ENCODE data around the gene NDUFA11. TPM values are rescaled to one million over a fixed set of nuclear protein-coding genes. Genes with fewer than 3 reads are reported as not detected.

Gene NDUFA11
- total RNA-seq, 1 experiment from 2014 or later: 243 TPM

DNA sequence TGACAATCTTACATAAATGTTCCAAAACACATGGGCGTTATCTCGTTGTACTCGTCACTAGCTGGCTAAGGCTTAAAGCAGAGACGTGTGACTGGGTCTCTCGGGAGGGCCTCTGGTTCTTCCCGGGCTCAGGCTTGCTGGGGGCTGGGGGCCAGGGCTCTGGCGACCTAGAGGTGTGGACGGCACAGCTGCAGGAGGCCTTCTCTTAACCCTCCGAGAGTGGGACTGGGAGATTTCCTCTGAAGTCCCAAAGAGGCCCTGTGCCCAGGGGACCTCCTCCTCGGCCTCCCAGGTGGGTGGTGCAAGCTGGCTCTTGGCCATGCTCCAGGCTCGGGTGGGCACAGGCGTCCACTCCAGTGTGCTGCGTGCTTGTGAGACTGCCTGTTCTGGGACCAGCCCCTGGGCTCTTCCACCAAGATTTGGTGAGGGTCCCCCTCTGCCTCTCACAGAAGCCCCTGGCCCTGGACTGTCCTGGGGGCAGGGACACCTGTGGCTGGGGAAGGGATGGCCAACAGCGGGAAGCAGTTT lies 12.7 kb upstream of the NDUFA11 start:
- ChIA-PET CTCF (interaction anchor here (0.6 kb wide), 1 partner anchor 19 kb away, joined by 3 read pairs; no protein-coding TSS in a partner anchor), POLR2A (no interaction called here)
- TF ChIP-seq, protein P1, sequence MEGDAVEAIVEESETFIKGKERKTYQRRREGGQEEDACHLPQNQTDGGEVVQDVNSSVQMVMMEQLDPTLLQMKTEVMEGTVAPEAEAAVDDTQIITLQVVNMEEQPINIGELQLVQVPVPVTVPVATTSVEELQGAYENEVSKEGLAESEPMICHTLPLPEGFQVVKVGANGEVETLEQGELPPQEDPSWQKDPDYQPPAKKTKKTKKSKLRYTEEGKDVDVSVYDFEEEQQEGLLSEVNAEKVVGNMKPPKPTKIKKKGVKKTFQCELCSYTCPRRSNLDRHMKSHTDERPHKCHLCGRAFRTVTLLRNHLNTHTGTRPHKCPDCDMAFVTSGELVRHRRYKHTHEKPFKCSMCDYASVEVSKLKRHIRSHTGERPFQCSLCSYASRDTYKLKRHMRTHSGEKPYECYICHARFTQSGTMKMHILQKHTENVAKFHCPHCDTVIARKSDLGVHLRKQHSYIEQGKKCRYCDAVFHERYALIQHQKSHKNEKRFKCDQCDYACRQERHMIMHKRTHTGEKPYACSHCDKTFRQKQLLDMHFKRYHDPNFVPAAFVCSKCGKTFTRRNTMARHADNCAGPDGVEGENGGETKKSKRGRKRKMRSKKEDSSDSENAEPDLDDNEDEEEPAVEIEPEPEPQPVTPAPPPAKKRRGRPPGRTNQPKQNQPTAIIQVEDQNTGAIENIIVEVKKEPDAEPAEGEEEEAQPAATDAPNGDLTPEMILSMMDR (IDR thresholded peaks at IDR 0.05; ENCODE audit: unreplicated experiment): no peak
- no TSS peak for BruUV-seq (replicated peaks)
- intact Hi-C loops (cut with micrococcal nuclease): no loop called here
- peaks cover 6% of the 10 kb centered on the region for H3K4me1 Mint-ChIP-seq (ENCODE audit: insufficient read depth, unreplicated experiment)
- H3K4me3 Mint-ChIP-seq (ENCODE audit: unreplicated experiment): no peak overlapping the region
- DNase-seq (ENCODE audit: unreplicated experiment): no peak
- H3K27ac Mint-ChIP-seq (ENCODE audit: low read depth, unreplicated experiment): no peak overlapping the region
- H3K36me3 Mint-ChIP-seq (ENCODE audit: insufficient read depth, unreplicated experiment): peaks cover 61% of the 10 kb centered on the region
- H3K9me3 Mint-ChIP-seq (ENCODE audit: unreplicated experiment): no peaks in the 10 kb centered on the region
- H3K27me3 Mint-ChIP-seq (ENCODE audit: insufficient read depth, unreplicated experiment): no peaks in the 10 kb centered on the region

DNA sequence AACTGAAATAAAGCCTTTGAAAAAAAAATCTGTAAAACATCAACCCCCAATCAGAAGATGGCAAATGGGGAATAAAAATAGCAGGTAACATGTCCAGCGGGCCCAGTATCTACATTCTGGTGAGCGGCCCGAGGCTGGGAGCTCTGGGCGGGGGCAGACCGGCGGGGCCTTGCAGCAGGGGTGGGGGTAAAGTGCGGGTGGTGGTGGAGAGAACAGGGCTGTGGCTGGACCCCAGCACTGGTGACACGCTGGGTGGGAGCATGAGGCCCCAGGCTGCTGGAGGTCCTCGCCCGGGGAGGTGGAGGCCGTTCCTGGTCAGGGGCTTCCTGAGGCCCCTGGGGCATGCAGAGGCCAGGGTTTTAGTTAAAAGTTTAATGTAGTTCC lies 12.2 kb upstream of the NDUFA11 start:
- no peaks in the 10 kb centered on the region for H3K27me3 Mint-ChIP-seq (ENCODE audit: insufficient read depth, unreplicated experiment)

DNA sequence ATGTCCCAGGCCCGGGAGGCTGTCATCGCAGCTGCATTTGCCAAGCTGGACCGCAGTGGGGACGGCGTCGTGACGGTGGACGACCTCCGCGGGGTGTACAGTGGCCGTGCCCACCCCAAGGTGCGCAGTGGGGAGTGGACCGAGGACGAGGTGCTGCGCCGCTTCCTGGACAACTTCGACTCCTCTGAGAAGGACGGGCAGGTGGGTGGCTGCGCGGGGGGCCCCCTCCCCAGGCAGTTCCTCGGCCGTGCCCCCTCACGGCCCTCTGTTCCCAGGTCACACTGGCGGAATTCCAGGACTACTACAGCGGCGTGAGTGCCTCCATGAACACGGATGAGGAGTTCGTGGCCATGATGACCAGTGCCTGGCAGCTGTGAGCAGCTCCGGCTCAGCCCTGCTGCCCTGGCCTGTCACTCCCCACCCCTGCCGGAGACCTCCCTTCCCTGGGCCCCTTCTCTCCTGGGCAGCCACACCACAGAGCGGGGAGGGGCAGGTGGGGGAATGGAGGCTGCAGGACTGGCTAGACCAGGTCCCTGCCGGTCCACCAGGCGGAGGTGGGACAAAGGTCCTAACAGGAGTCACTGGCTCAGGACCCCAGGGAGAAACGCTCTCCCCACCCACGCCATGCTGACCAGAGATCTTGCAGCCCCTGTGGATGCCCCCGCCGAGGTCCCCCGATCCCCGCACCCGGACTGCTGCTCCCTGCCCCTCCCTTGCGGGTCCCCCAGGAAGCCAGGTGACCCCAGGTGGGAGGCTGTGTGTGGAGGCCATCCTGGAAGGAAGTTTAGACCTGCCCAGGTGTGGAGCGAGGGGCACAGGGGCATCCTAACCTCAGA lies 11.6 kb upstream of the NDUFA11 start:
- no TSS peak for BruUV-seq (replicated peaks)
- H3K27me3 Mint-ChIP-seq (ENCODE audit: insufficient read depth, unreplicated experiment): no peaks in the 10 kb centered on the region

More for the DNA sequence above, 12.2 kb upstream of the NDUFA11 start:
- ChIA-PET POLR2A (no interaction called here), CTCF (interaction anchor here (0.6 kb wide), 1 partner anchor 20 kb away, joined by 3 read pairs; no protein-coding TSS in a partner anchor)
- H3K4me3 Mint-ChIP-seq (ENCODE audit: unreplicated experiment): no peak overlapping the region
- DNase-seq (ENCODE audit: unreplicated experiment): no peak
- H3K27ac Mint-ChIP-seq (ENCODE audit: low read depth, unreplicated experiment): no peak overlapping the region
- TF ChIP-seq, protein P1 (IDR thresholded peaks at IDR 0.05; ENCODE audit: unreplicated experiment): no peak
- peaks cover 66% of the 10 kb centered on the region for H3K36me3 Mint-ChIP-seq (ENCODE audit: insufficient read depth, unreplicated experiment)
- H3K9me3 Mint-ChIP-seq (ENCODE audit: unreplicated experiment): no peaks in the 10 kb centered on the region
- no TSS peak for BruUV-seq (replicated peaks)
- H3K4me1 Mint-ChIP-seq (ENCODE audit: insufficient read depth, unreplicated experiment): peaks cover 6% of the 10 kb centered on the region
- intact Hi-C loops (cut with micrococcal nuclease): no loop called here

DNA sequence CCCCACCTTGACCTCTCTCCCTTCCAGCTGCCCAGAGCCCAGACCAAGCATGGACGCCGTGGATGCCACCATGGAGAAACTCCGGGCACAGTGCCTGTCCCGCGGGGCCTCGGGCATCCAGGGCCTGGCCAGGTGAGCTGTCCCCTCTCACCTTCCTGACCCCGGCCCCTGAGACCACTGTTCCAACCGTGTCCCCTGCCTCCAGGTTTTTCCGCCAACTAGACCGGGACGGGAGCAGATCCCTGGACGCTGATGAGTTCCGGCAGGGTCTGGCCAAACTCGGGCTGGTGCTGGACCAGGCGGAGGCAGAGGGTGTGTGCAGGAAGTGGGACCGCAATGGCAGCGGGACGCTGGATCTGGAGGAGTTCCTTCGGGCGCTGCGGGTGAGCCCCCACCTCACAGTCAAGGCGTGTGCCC lies 10.8 kb upstream of the NDUFA11 start:
- Mint-ChIP-seq H3K9me3 (ENCODE audit: unreplicated experiment) (no peaks in the 10 kb centered on the region), H3K36me3 (ENCODE audit: insufficient read depth, unreplicated experiment) (peaks cover 57% of the 10 kb centered on the region), H3K27me3 (ENCODE audit: insufficient read depth, unreplicated experiment) (no peaks in the 10 kb centered on the region), H3K4me3 (ENCODE audit: unreplicated experiment) (no peak overlapping the region), H3K27ac (ENCODE audit: low read depth, unreplicated experiment) (no peak overlapping the region), H3K4me1 (ENCODE audit: insufficient read depth, unreplicated experiment) (peaks cover 6% of the 10 kb centered on the region)
- ChIA-PET POLR2A (interaction anchor here (0.8 to 1.6 kb wide), 3 partner anchors 9 to 11 kb away, joined by 3 to 6 read pairs (median 4); partner anchors contain the start of genes NDUFA11 and VMAC), CTCF (no interaction called here)
- no TSS peak for BruUV-seq (replicated peaks)
- no peak for DNase-seq (ENCODE audit: unreplicated experiment)
- intact Hi-C loops (cut with micrococcal nuclease): no loop called here
- TF ChIP-seq, protein P1 (IDR thresholded peaks at IDR 0.05; ENCODE audit: unreplicated experiment): no peak

More for the DNA sequence above, 11.6 kb upstream of the NDUFA11 start:
- H3K36me3 Mint-ChIP-seq (ENCODE audit: insufficient read depth, unreplicated experiment): peaks cover 65% of the 10 kb centered on the region
- peaks cover 6% of the 10 kb centered on the region for H3K4me1 Mint-ChIP-seq (ENCODE audit: insufficient read depth, unreplicated experiment)
- ChIA-PET CTCF (no interaction called here), POLR2A (interaction anchor here (0.8 to 1.6 kb wide), 2 partner anchors 10 to 11 kb away, joined by 3 to 6 read pairs; partner anchors contain the start of genes NDUFA11 and VMAC)
- DNase-seq (ENCODE audit: unreplicated experiment): no peak
- H3K4me3 Mint-ChIP-seq (ENCODE audit: unreplicated experiment): no peak overlapping the region
- no peaks in the 10 kb centered on the region for H3K9me3 Mint-ChIP-seq (ENCODE audit: unreplicated experiment)
- no peak overlapping the region for H3K27ac Mint-ChIP-seq (ENCODE audit: low read depth, unreplicated experiment)
- intact Hi-C loops (cut with micrococcal nuclease): no loop called here
- TF ChIP-seq, protein P1 (IDR thresholded peaks at IDR 0.05; ENCODE audit: unreplicated experiment): no peak
